Erythroblast (primary cell): Measurements from ENCODE around the gene RBM14.

ENCODE experiments used
- DNase-seq, 2 experiments: peaks; one replicate each; lab custom pipeline; 2025; lab: John Stamatoyannopoulos, UW
- GATA1 ChIP-seq: IDR thresholded peaks from 2 replicates; pipeline ENCODE4 v1.6.1; 2011; ENCODE audit warnings: low read depth, mild to moderate bottlenecking, control low read depth, low read length, moderate library complexity
- POLR2A ChIP-seq: IDR thresholded peaks from 2 replicates; pipeline ENCODE4 v1.6.1; 2011; ENCODE audit warnings: mild to moderate bottlenecking, low read length

RBM14 gene

GRCh38 chr11:66636411-66636810, 20.0 kb downstream of the RBM14 start:
- TF ChIP-seq POLR2A (no peak), GATA1 (no peak)
- no peak for DNase-seq

DNA sequence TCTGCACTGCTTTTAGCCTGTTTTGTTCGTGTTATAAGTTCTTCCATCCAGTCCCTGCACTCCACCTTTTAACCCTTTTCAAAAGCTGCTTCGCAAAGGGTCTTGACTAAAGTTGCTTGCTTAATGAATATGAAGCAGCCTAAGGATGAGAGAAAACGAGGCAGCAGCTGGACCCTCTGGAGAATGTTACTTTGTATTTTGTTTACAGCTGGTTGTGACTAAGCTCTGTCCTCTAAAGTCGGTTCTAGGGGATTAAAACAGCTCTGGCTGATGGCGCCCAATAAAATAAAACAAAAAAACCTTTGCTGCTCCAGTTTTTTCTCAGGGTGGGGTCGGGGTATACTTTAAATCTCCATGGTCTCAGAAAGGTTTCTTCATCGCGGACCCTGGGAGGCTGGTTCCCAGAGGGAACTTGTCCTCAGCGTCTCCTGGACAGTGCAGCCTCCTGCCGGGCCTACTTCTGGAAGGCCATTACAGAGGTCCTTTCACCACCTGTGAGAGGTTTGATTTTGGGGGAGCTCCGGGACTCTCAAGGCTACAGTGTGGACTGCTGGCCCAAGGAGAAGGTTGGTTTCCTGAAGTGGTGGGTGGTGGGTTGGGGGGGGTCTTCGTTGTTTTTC, 21.2 kb downstream of the RBM14 start:
- DNase-seq = peak in 1 of 2 experiments; percentile 33
- no peak for TF ChIP-seq POLR2A
- no peak for TF ChIP-seq GATA1

GRCh38 chr11:66638177-66639065, 22.0 kb downstream of the RBM14 start, which contains the start of gene RBM4:
Gene RBM4, plus strand, starts transcription at chr11:66638703. Its CDS starts 1,009 bp downstream, at chr11:66639712.
- TF ChIP-seq POLR2A (peak; percentile 93), GATA1 (no peak)
- peak; percentile 100 for DNase-seq

DNA sequence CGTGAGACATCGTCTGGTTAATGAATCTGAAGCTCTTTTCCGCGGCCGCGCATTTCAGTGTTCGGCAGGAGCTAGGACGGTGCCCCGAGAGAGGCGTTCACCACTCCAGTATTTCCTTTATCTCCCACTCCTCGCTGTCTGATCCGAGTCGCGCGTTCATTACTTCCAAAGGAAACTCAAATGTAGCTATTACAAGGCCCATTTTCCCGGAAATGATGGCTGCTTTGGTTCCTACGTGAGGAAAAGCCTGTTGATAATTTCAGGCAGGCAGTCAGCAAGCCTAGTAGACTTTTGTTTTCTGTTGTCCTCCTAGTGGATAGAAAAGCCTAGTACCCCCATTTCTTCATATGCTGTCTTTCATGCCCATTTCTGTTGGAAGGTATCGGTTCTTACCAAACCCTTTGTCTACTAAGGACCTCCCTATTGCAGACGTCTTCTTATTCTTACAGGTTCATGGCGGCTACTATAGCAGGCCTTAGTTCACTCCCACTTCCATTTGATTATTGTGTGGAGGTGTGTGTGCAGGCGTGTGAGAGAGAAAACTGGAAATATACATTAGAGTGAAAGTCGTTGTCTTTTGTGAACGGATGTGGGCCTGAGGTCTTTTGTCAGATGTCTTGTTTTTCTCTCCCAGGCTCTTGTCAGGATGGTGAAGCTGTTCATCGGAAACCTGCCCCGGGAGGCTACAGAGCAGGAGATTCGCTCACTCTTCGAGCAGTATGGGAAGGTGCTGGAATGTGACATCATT, 22.8 kb downstream of the RBM14 start:
- DNase-seq = peak; percentile 64 to 77

DNA sequence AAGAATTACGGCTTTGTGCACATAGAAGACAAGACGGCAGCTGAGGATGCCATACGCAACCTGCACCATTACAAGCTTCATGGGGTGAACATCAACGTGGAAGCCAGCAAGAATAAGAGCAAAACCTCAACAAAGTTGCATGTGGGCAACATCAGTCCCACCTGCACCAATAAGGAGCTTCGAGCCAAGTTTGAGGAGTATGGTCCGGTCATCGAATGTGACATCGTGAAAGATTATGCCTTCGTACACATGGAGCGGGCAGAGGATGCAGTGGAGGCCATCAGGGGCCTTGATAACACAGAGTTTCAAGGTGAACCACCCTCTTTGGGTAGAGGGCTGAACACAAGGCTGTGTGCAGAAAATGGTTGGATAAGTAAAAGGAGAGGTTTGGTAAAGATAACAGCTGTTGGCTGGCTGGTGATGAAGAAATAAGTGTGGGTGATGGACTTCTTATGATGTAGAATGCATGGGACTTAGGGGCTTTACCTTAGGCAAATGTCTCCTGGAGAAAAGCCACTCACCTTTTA, 23.4 kb downstream of the RBM14 start:
- DNase-seq = peak; percentile 57 to 74

More for the DNA sequence above, 22.8 kb downstream of the RBM14 start:
- no peak for TF ChIP-seq POLR2A
- no peak for TF ChIP-seq GATA1

DNA sequence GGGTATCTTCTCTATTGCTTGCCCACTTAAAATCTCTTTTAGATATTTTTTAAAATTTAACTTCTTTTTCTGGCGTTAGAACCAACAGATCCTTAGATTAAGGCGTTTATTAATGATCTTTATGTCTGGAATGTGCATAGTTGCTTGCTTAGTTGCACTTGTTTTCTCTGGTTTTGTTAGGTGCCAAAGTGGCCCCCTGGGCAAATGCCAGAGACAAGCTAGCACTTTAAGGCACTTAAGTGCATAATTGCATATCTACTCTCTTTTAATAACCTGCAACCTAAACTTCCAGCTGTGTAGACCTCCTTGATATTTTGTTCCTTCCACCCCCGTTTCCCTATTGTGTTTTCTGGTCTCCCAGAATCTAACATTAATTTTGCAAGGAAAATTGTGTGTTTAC, 25.4 kb downstream of the RBM14 start:
- no peak for DNase-seq
- TF ChIP-seq POLR2A (no peak), GATA1 (no peak)

- no peak for TF ChIP-seq POLR2A
- TF ChIP-seq GATA1 = no peak
- DNase-seq = no peak
Observed at GRCh38 chr11:66643745-66644437, 27.5 kb downstream of the RBM14 start.

- no peak for DNase-seq
Observed at GRCh38 chr11:66646828-66647227, 30.4 kb downstream of the RBM14 start.

DNA sequence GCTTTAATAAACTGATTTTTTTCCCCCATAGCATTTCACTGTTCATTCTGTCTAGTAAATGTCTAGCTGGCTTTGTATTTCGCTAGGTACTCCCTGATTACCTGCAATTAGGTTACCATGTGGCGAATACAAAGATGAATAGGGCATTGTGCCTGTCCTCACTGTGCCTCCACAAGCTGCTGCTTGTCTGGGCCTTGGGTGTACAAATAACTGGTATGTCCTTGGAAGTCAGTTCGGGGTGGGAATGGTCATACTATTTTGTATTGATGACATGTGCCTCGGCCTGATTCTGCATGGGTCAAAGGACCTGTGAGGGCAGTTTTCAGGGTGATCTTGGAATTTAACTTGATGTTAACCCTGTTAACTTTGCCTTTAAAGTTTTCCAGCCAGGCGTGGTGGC, 33.5 kb downstream of the RBM14 start:
- TF ChIP-seq GATA1 (no peak), POLR2A (no peak)
- DNase-seq = no peak

More at GRCh38 chr11:66646828-66647227, 30.4 kb downstream of the RBM14 start:
- TF ChIP-seq GATA1 (no peak), POLR2A (no peak)

GRCh38 chr11:66651016-66651415, 34.6 kb downstream of the RBM14 start:
- TF ChIP-seq GATA1 (no peak), POLR2A (no peak)
- DNase-seq = no peak

DNA sequence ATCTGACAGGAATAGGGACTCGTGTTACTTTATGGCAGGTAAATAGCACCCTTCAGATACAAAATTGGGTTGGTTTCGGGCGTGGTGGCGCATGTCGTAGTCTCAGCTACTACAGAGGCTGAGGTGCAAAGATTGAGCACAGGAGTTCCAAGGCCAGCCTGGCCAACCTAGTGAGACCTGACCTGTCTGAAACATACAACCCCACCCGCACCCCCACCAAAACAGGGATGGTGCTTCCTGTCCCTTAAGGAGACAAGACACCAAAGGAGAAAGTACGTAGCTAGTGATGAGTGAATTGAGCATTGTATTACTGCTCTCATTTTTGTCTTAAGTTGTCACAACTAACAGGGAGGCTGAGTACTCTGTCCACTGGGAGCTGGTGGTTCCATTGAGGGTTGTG, 36.2 kb downstream of the RBM14 start:
- DNase-seq = no peak
- TF ChIP-seq POLR2A (no peak), GATA1 (no peak)

DNA sequence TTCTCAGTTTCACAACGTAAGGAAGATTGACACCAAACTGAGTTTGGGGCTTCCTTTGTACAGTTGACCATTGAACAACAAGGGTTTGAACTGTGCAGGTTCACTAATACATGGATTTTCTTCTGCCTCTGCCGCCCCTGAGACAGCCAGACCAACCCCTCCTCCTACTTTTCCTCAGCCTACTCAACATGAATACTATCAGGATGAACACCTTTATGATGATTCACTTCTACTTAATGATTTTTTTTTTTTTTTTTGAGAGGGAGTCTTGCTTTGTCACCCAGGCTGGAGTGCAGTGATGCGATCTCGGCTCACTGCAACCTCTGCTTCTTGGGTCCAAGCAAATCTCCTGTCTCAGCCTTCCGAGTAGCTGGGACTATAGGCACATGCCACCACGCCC, 36.7 kb downstream of the RBM14 start:
- no peak for TF ChIP-seq GATA1
- TF ChIP-seq POLR2A = no peak
- peak; percentile 20 to 22 for DNase-seq

- DNase-seq = peak in 1 of 2 experiments; percentile 19
- no peak for TF ChIP-seq GATA1
- TF ChIP-seq POLR2A = no peak
Observed at GRCh38 chr11:66659763-66660162, 43.3 kb downstream of the RBM14 start.
